ENCODE measurements around the gene PARD3.

The PARD3 gene

DNA sequence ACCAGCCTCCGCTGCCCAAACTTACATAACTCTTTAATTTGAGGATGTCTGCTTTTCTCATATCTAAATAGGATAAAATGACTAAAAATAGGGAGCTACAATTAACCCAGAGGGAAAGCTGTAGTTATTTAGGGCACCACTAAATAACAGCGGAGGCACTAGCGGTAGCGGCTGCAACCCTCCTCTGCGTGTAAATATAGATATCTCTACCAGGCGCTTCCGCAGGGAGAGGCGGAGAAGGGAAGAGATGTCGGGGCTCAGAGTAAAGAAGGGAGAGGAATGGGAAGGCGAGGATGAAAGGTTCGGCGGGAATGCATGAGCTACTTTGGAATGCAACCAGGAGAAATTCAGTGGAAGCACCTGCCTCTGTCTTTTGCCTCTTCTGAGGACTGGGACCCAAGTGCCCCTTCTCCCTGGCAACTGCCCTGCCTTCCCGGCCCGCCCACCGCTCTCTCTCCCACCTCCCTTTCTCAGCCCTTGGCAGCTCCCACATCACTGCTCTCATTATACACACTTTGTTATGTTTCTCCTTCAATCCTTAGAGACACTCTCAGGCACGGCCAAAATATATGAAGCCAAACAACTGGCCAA lies 698.3 kb downstream of the PARD3 start:
- no peak for TF ChIP-seq CTCF (IDR thresholded peaks at IDR 0.05; ENCODE audit: control extremely low read depth, extremely low read depth, low read depth, missing control alignments)
- ChIA-PET POLR2A (no interaction called here), CTCF (no interaction called here)
- DNase-seq (ENCODE audit: extremely low spot score), result no peak

GRCh38 chr10:34116220-34116641 lies 698.9 kb downstream of the PARD3 start:
- TF ChIP-seq CTCF (IDR thresholded peaks at IDR 0.05; ENCODE audit: control extremely low read depth, extremely low read depth, low read depth, missing control alignments), result no peak
- DNase-seq (ENCODE audit: extremely low spot score), result no peak
- CTCF ChIA-PET, result no interaction called here
- POLR2A ChIA-PET, result no interaction called here

- ChIA-PET CTCF (no interaction called here), POLR2A (no interaction called here)
- no peak for TF ChIP-seq CTCF (IDR thresholded peaks at IDR 0.05; ENCODE audit: control extremely low read depth, extremely low read depth, low read depth, missing control alignments)
- no peak for DNase-seq (ENCODE audit: extremely low spot score)
Measured at GRCh38 chr10:34114914-34115313, 700.2 kb downstream of the PARD3 start.

DNA sequence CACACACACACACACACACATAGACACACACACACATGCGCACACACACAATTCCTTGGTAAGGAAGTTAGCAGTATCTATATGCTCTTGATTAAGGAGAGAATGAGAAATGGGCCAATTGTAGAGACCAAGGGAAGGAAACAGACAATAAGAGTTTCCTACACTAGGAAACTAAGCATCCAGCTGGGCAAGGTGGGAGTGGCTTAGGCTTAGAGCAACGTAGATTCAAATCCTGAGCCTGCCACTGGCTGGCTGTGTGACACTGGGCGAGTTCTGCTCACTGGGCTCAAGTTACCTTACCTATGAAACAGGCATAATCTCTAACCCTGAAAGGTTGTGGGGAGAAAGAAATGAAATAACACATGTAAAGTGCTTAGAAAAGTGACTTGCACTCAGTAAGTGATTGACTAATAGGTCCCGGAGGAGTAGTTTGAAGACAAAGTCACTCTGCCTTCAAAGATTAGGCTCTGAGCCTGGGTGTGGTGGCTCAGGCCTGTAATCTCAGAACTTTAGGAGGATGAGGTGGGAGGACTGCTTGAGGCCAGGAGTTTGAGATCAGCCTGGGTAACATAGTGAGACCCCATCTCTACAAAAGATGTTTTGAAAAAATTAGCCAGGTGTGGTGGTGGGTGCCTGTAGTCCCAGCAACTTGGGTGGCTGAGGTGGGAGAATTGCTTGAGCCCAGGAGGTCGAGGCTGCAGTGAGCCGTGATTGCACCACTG lies 701.4 kb downstream of the PARD3 start:
- no peak for DNase-seq (ENCODE audit: extremely low spot score)
- TF ChIP-seq CTCF (IDR thresholded peaks at IDR 0.05; ENCODE audit: control extremely low read depth, extremely low read depth, low read depth, missing control alignments), result no peak
- ChIA-PET POLR2A (no interaction called here), CTCF (no interaction called here)

DNA sequence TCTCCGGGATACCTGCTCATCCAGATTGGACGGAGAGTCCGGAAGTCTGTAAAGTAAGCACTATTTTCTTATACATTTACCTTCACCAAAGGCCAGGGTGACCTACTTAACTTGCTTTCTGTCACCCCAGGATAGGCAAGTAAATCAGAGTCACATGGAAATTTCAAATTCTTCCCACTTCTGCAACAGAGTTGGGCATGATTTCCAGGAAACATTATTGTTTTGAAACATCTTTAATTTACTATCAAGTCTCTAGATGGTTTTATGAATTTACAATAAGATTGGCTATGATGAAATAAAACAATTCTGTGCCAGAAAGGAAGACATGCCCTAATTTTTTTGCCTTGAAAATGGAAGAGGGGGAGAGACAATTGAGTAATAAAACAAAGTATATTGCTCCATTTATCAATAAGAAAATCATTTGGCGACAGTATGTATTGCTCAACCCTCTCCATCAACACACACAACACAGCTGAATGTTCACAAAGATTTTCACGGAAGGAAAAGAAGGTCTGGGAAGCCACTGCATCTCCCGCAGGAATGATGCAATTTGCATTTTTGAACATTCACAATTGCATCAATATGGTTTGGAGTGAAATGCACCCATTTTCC lies 702.8 kb downstream of the PARD3 start:
- CTCF ChIA-PET, result interaction anchor here (1.1 kb wide), 1 partner anchor 22 kb away, joined by 3 read pairs; no protein-coding TSS in a partner anchor
- POLR2A ChIA-PET, result no interaction called here
- no peak for TF ChIP-seq CTCF (IDR thresholded peaks at IDR 0.05; ENCODE audit: control extremely low read depth, extremely low read depth, low read depth, missing control alignments)
- no peak for DNase-seq (ENCODE audit: extremely low spot score)

DNA sequence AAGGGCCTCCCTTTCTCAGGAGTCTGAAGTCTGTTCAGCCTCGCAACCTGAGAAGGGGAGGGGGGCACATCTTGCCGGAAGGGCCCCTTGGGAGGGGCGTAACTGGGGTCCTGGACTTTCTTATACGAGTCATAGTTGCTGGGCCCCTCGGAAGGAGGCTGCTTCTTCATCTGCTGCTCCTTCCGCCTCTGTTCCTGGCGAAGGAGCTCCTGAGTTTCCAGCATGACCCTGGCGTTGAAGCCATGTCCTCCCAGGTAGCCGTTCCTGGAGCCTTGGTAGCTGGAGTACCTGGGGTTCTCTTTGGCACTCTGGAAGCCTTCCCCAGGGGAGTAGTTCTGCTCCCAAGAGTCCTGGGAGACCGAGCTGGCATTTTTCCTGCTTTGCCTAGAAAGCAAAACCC lies 703.9 kb downstream of the PARD3 start:
- ChIA-PET CTCF (interaction anchor here (1.1 kb wide), 1 partner anchor 21 kb away, joined by 3 read pairs; no protein-coding TSS in a partner anchor), POLR2A (no interaction called here)
- no peak for TF ChIP-seq CTCF (IDR thresholded peaks at IDR 0.05; ENCODE audit: control extremely low read depth, extremely low read depth, low read depth, missing control alignments)
- DNase-seq (ENCODE audit: extremely low spot score), result no peak

Measured in GM10248 (cell line).